Duodenal mucosa (tissue), 2 donors: ENCODE results near the gene NXPH1.

Source experiments
- H3K27ac ChIP-seq: one replicate; pipeline ENCODE4 v1.7.0; 2013; ENCODE audit warnings: low read depth, low read length
- H3K27me3 ChIP-seq, 2 donors: one replicate each; pipeline ENCODE4 v1.7.0; 2013; ENCODE audit warnings: low read length in 2 of 2, control low read depth in 1 of 2; ENCODE audit not compliant: insufficient read depth in 2 of 2, control insufficient read depth in 1 of 2
- H3K36me3 ChIP-seq, 2 donors: one replicate each; pipeline ENCODE4 v1.7.0; 2013; ENCODE audit warnings: low read length in 2 of 2, control low read depth in 1 of 2; ENCODE audit not compliant: insufficient read depth in 2 of 2, control insufficient read depth in 1 of 2
- H3K4me1 ChIP-seq, 2 donors: one replicate each; pipeline ENCODE4 v1.7.0; 2013; ENCODE audit warnings: low read length in 2 of 2, control low read depth in 1 of 2; ENCODE audit not compliant: insufficient read depth in 2 of 2, control insufficient read depth in 1 of 2
- H3K4me3 ChIP-seq, 2 donors: one replicate each; pipeline ENCODE4 v1.7.0; 2013; ENCODE audit warnings: low read length in 2 of 2, low read depth in 1 of 2
- H3K9ac ChIP-seq, 2 donors: one replicate each; pipeline ENCODE4 v1.7.0; 2013; ENCODE audit warnings: low read length in 2 of 2, low read depth in 1 of 2
- H3K9me3 ChIP-seq, 2 donors: one replicate each; pipeline ENCODE4 v1.7.0; 2013; ENCODE audit warnings: low read length in 2 of 2, control low read depth in 1 of 2; ENCODE audit not compliant: control insufficient read depth in 1 of 2

NXPH1 gene

GRCh38 chr7:8433477-8434289 is at the start of gene NXPH1:
Gene NXPH1, plus strand, starts transcription at chr7:8433609.
- Histone ChIP-seq H3K4me1 (no peaks in the 10 kb centered on the region), H3K36me3 (no peaks in the 10 kb centered on the region), H3K27me3 (peaks cover 45 to 56% of the 10 kb centered on the region in 2 donors), H3K4me3 (no peak within 1 kb of the TSS), H3K27ac (no peak within 1 kb of the TSS), H3K9me3 (no peaks in the 10 kb centered on the region), H3K9ac (no peak within 1 kb of the TSS)

DNA sequence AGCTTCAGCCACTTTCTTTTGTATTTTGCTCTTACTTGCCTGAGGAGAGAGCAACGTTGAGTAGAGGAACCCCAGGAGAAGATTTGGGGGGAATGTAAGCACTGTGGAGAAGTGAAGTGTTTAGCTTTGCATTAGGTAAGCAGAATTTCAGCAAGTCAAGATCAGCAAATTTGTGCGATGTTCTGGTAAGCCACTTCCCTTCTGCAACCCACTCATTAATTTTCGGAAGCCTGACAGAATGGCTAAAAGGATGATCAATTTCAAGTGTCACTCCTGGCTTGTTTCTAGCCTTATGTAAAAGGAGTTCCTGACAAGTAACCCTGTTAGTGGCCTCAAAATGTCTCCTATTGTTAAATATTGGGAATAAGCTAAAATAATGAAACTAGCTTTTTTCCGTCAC is 48.5 kb upstream of the NXPH1 start:
- Histone ChIP-seq H3K9ac (no peak overlapping the region), H3K27ac (no peak overlapping the region), H3K9me3 (no peaks in the 10 kb centered on the region), H3K4me3 (no peak overlapping the region), H3K4me1 (no peaks in the 10 kb centered on the region), H3K27me3 (no peaks in the 10 kb centered on the region), H3K36me3 (no peaks in the 10 kb centered on the region)

GRCh38 chr7:8386926-8387550 is 46.4 kb upstream of the NXPH1 start:
- Histone ChIP-seq H3K9me3 (no peaks in the 10 kb centered on the region), H3K4me3 (no peak overlapping the region), H3K4me1 (no peaks in the 10 kb centered on the region), H3K27me3 (no peaks in the 10 kb centered on the region), H3K36me3 (no peaks in the 10 kb centered on the region), H3K27ac (no peak overlapping the region), H3K9ac (no peak overlapping the region)

DNA sequence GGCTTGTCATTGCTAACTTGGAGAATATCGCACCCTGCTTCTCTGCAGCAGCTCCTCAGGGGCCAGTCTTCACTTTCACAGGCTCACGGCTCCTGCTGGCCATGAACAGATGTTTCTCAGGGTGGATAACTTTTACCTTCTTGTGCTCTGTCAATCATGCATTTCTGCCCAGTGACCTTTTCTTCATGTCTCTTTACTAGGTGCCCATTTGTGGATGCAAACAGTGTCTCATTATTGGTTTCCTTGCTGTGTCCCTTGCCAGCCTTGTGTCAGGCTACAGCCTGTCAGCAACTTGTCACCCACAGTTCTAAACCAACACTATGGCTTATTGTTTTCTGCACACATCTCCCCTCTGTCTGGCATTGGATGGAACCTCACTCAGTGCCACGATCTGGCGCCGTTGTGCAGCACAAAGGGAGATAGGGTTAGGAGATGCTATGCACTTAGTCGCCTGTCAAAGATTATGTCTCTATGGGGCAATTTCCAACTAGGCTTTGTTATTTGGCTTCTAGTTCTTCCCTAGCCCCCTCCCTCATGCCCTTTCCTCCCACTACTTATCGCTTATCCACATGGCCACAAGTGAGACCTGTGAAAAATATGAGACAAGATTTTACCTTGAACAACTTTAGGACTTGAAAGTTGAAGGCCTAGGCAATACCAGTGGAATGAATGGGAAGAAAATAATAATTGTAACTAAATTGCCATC is 45.7 kb upstream of the NXPH1 start:
- H3K27ac ChIP-seq = no peak overlapping the region
- H3K36me3 ChIP-seq = no peaks in the 10 kb centered on the region
- no peaks in the 10 kb centered on the region for H3K27me3 ChIP-seq
- no peak overlapping the region for H3K9ac ChIP-seq
- no peak overlapping the region for H3K4me3 ChIP-seq
- H3K9me3 ChIP-seq = no peaks in the 10 kb centered on the region
- H3K4me1 ChIP-seq = no peaks in the 10 kb centered on the region

DNA sequence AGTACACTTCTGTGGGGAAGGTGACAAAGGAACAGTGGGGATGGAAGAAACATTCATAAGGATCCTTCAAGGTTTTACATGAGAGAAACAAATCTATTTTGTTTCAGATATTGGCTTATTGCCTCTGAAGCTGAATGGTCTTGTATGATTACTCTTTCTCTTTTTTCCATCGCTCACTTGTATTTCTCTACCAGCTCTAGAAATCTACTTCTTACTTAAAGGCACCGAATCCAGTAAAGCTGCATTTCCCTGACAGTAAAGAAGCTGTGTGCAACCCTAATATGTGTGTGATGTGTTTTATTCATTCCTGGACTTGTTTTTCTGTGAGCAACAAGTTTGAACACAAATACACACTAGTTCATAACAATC is 45.2 kb upstream of the NXPH1 start:
- no peaks in the 10 kb centered on the region for H3K36me3 ChIP-seq

DNA sequence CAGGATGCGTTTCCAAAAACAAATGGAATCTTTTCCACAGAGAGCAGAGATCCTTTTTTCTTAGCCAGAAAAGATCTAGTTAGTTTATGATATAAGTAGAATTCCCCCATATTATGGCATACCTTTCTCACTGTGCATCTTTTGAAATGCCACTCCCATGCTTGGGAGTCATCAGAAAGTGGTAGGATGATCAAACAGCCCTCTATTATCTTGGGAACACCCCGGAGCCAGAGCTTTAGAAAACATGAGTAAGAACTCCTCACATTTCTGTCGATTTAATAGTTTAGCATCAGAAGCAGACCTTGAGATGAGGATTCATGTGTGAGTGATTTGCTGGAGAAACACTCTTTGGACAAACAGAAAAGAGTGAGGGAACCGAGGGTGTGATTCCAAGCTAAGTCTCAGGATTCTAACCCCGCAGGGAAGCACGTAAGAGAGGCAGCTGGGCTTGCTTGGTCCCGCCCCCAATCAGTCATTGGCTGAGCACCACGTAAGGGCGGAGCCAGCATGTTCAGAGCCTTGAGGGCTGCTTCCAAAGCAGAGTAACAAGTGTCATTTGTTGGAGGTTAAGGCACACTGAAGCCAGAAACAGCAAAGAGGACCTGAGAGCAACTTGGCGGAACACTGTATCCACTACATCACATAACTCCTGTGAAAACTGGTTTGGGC is 43.7 kb upstream of the NXPH1 start:
- no peak overlapping the region for H3K9ac ChIP-seq

More for the DNA sequence above, 45.2 kb upstream of the NXPH1 start:
- no peak overlapping the region for H3K4me3 ChIP-seq
- no peaks in the 10 kb centered on the region for H3K4me1 ChIP-seq
- no peak overlapping the region for H3K9ac ChIP-seq
- H3K27ac ChIP-seq = no peak overlapping the region
- H3K27me3 ChIP-seq = no peaks in the 10 kb centered on the region
- H3K9me3 ChIP-seq = no peaks in the 10 kb centered on the region

DNA sequence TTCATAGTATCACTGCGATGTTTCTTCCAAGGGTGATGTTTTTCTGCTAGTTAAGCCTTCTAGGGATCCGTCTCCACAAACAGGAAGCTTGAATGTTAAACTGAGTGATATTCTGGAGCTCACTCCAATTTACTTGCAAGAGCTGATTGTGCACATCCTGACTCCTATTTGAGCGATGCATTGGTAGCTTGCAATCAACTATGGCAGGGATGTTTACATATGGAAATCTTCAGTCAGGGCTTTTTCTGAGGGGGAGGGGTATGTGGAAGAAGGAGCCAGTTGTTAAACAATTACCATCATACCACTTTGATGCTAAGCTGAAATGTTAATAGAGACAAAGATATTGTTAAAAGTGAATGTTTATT is 43.2 kb upstream of the NXPH1 start:
- Histone ChIP-seq H3K4me3 (no peak overlapping the region), H3K9me3 (no peaks in the 10 kb centered on the region), H3K27ac (no peak overlapping the region), H3K4me1 (no peaks in the 10 kb centered on the region), H3K27me3 (no peaks in the 10 kb centered on the region), H3K9ac (no peak overlapping the region), H3K36me3 (no peaks in the 10 kb centered on the region)

More for the DNA sequence above, 43.7 kb upstream of the NXPH1 start:
- Histone ChIP-seq H3K4me3 (no peak overlapping the region), H3K27ac (no peak overlapping the region), H3K36me3 (no peaks in the 10 kb centered on the region), H3K9me3 (no peaks in the 10 kb centered on the region), H3K27me3 (no peaks in the 10 kb centered on the region), H3K4me1 (no peaks in the 10 kb centered on the region)

- no peak overlapping the region for H3K4me3 ChIP-seq
- H3K36me3 ChIP-seq = no peaks in the 10 kb centered on the region
- no peak overlapping the region for H3K27ac ChIP-seq
- no peaks in the 10 kb centered on the region for H3K9me3 ChIP-seq
- H3K9ac ChIP-seq = no peak overlapping the region
- no peaks in the 10 kb centered on the region for H3K27me3 ChIP-seq
- H3K4me1 ChIP-seq = no peaks in the 10 kb centered on the region
Measured at GRCh38 chr7:8391353-8392062, 41.9 kb upstream of the NXPH1 start.

DNA sequence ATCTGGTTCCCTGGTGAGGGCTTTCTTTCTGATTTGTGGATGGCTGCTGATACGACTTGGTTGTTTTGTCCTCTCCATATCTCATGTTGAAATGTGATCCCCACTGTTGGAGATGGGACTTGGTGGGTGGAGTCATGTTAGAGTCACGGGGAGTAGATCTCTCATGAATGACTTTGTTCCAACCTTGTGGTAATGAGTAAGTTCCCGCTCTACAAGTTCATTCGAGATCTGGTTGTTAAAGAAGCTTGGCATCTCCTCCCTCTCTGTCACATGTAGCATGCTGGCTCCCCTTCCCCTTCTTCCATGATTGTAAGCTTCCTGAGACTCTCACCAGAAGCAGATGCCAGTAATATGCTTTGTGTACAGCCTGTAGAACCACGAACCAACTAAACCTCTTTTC is 37.1 kb upstream of the NXPH1 start:
- H3K9me3 ChIP-seq = no peaks in the 10 kb centered on the region
- no peaks in the 10 kb centered on the region for H3K27me3 ChIP-seq
- no peak overlapping the region for H3K4me3 ChIP-seq
- no peak overlapping the region for H3K9ac ChIP-seq
- H3K36me3 ChIP-seq = no peaks in the 10 kb centered on the region
- no peaks in the 10 kb centered on the region for H3K4me1 ChIP-seq
- H3K27ac ChIP-seq = no peak overlapping the region
